Measurements from ENCODE around the gene ZNF398. TPM values are rescaled to one million over a fixed set of nuclear protein-coding genes. Genes with fewer than 3 reads are reported as not detected.

The ZNF398 gene
- total and polyA plus RNA-seq, 4 donors: 3.0 to 14.6 (median 8.4) TPM

- ATAC-seq (ENCODE audit: insufficient read depth, low FRiP score): no peak
- no peak for DNase-seq
Measured at GRCh38 chr7:149197675-149198074, 50.4 kb downstream of the ZNF398 start.

GRCh38 chr7:149198161-149198816 lies 51.0 kb downstream of the ZNF398 start:
- no peak overlapping the region for H3K9ac ChIP-seq (ENCODE audit: insufficient read depth in 1 of 2, low read length in 2 of 2)
- no peak overlapping the region for H3K4me3 ChIP-seq
- WGBS, 2 donors: 90 to 93% methylated on average over 22 of the region's 22 CpGs
- peaks cover 0 to 15% (median 9%) of the 10 kb centered on the region in 5 donors for H3K4me1 ChIP-seq (ENCODE audit: control insufficient read depth in 5 of 5, insufficient read depth in 5 of 5, low read length in 5 of 5)
- ATAC-seq (ENCODE audit: insufficient read depth, low FRiP score): no peak
- TF ChIP-seq CTCF (IDR thresholded peaks at IDR 0.05; ENCODE audit: control extremely low read depth, extremely low read depth): no peak
- peaks cover 4 to 34% (median 23%) of the 10 kb centered on the region in 4 donors for H3K36me3 ChIP-seq (ENCODE audit: control insufficient read depth in 4 of 4, insufficient read depth in 4 of 4, low read length in 4 of 4)
- H3K27me3 ChIP-seq (ENCODE audit: control insufficient read depth in 3 of 3, insufficient read depth in 3 of 3, low read length in 2 of 3): no peaks in the 10 kb centered on the region
- no peak overlapping the region for H3K27ac ChIP-seq (ENCODE audit: low read depth in 1 of 2, low read length in 1 of 2)
- no peak for DNase-seq
- H3K9me3 ChIP-seq (ENCODE audit: control insufficient read depth in 4 of 4, insufficient read depth in 3 of 4, low read length in 3 of 4): peaks cover 0 to 3% (median 0%) of the 10 kb centered on the region in 4 donors

More at GRCh38 chr7:149197675-149198074, 50.4 kb downstream of the ZNF398 start:
- H3K4me1 ChIP-seq (ENCODE audit: control insufficient read depth in 5 of 5, insufficient read depth in 5 of 5, low read length in 5 of 5): peaks cover 0 to 15% (median 5%) of the 10 kb centered on the region in 5 donors
- no peak for TF ChIP-seq CTCF (IDR thresholded peaks at IDR 0.05; ENCODE audit: control extremely low read depth, extremely low read depth)
- H3K27me3 ChIP-seq (ENCODE audit: control insufficient read depth in 3 of 3, insufficient read depth in 3 of 3, low read length in 2 of 3): no peaks in the 10 kb centered on the region
- peaks cover 4 to 30% (median 21%) of the 10 kb centered on the region in 4 donors for H3K36me3 ChIP-seq (ENCODE audit: control insufficient read depth in 4 of 4, insufficient read depth in 4 of 4, low read length in 4 of 4)
- H3K9me3 ChIP-seq (ENCODE audit: control insufficient read depth in 4 of 4, insufficient read depth in 3 of 4, low read length in 3 of 4): peaks cover 0 to 3% (median 0%) of the 10 kb centered on the region in 4 donors
- 81 to 83% methylated on average over 4 of the region's 4 CpGs for WGBS, 2 donors
- H3K27ac ChIP-seq (ENCODE audit: low read depth in 1 of 2, low read length in 1 of 2): no peak overlapping the region
- no peak overlapping the region for H3K9ac ChIP-seq (ENCODE audit: insufficient read depth in 1 of 2, low read length in 2 of 2)
- H3K4me3 ChIP-seq: no peak overlapping the region

- Histone ChIP-seq H3K27ac (ENCODE audit: low read depth in 1 of 2, low read length in 1 of 2) (no peak overlapping the region), H3K9me3 (ENCODE audit: control insufficient read depth in 4 of 4, insufficient read depth in 3 of 4, low read length in 3 of 4) (peaks cover 0 to 3% (median 0%) of the 10 kb centered on the region in 4 donors), H3K4me3 (no peak overlapping the region), H3K27me3 (ENCODE audit: control insufficient read depth in 3 of 3, insufficient read depth in 3 of 3, low read length in 2 of 3) (no peaks in the 10 kb centered on the region), H3K36me3 (ENCODE audit: control insufficient read depth in 4 of 4, insufficient read depth in 4 of 4, low read length in 4 of 4) (peaks cover 8 to 34% (median 32%) of the 10 kb centered on the region in 4 donors), H3K4me1 (ENCODE audit: control insufficient read depth in 5 of 5, insufficient read depth in 5 of 5, low read length in 5 of 5) (peaks cover 0 to 15% (median 11%) of the 10 kb centered on the region in 5 donors), H3K9ac (ENCODE audit: insufficient read depth in 1 of 2, low read length in 2 of 2) (no peak overlapping the region)
- WGBS, 2 donors: 96% methylated on average over 6 of the region's 6 CpGs
- DNase-seq (no peak), ATAC-seq (ENCODE audit: insufficient read depth, low FRiP score) (no peak)
- no peak for TF ChIP-seq CTCF (IDR thresholded peaks at IDR 0.05; ENCODE audit: control extremely low read depth, extremely low read depth)
Measured at GRCh38 chr7:149199234-149199995, 52.2 kb downstream of the ZNF398 start.

Data from lung (tissue), 12 donors.